Activated T-cell treated with anti-CD3 and anti-CD28 coated beads, Interleukin-2, amount 50 U/mL, for 48 hours (primary cell): ENCODE measurements around the gene UCHL1.
"Not testable (repeated sequence)": the region's sequence is repeated elsewhere in the genome, so short reads cannot be mapped to it uniquely, and the experiment has no call there.

Source experiments
- DNase-seq, 2 experiments: peaks; one replicate each; pipeline ENCODE4 v3.0.0-alpha.2; 2020

Gene UCHL1

GRCh38 chr4:41294445-41295062 is 37.8 kb downstream of the UCHL1 start:
- no peak for DNase-seq

- no peak for DNase-seq
Measured at GRCh38 chr4:41296995-41297394, 40.3 kb downstream of the UCHL1 start.

GRCh38 chr4:41297832-41298231 is 41.1 kb downstream of the UCHL1 start:
- no peak for DNase-seq

GRCh38 chr4:41299486-41299885 is 42.8 kb downstream of the UCHL1 start:
- no peak for DNase-seq

- DNase-seq, result no peak
Measured at GRCh38 chr4:41301137-41301536, 44.4 kb downstream of the UCHL1 start.

- no peak for DNase-seq
Measured at GRCh38 chr4:41303372-41304118, 46.8 kb downstream of the UCHL1 start.

- DNase-seq, result no peak
Measured at GRCh38 chr4:41304221-41304620, 47.5 kb downstream of the UCHL1 start.

GRCh38 chr4:41305476-41305875 is 48.7 kb downstream of the UCHL1 start:
- DNase-seq, result no peak

- no peak for DNase-seq
Measured at GRCh38 chr4:41307638-41308037, 50.9 kb downstream of the UCHL1 start.

GRCh38 chr4:41308398-41308797 is 51.7 kb downstream of the UCHL1 start:
- DNase-seq, result no peak

GRCh38 chr4:41315426-41315825 is 58.7 kb downstream of the UCHL1 start:
- not testable (repeated sequence) for DNase-seq

GRCh38 chr4:41315862-41316261 is 59.1 kb downstream of the UCHL1 start:
- DNase-seq, result no peak
